Kidney (tissue), 14 donors: ENCODE results near the gene MYOZ3. TPM values are rescaled to one million over a fixed set of nuclear protein-coding genes. Genes with fewer than 3 reads are reported as not detected.

ENCODE experiments used
- DNase-seq, 5 donors: peaks; one replicate each; pipeline ENCODE4 v3.0.0-alpha.2; 2013 to 2020
- FAIRE-seq: peaks from 2 replicates; lab custom pipeline; 2012; peaks lifted over from hg19 to GRCh38; lab: Jason Lieb, UNC
- H3K27ac ChIP-seq, 2 donors: one replicate each; pipeline ENCODE4 v1.7.0; 2013; ENCODE audit warnings: low read depth in 2 of 2, low read length in 2 of 2, inconsistent platforms in 1 of 2
- H3K27me3 ChIP-seq: one replicate; pipeline ENCODE4 v1.7.1; 2013; ENCODE audit warnings: low read length, inconsistent platforms; ENCODE audit not compliant: control insufficient read depth, insufficient read depth
- H3K36me3 ChIP-seq, 3 donors: one replicate each; pipeline versions ENCODE4 v1.7.0 to v1.7.1; 2013; ENCODE audit warnings: low read length in 3 of 3, control low read depth in 1 of 3, inconsistent platforms in 1 of 3; ENCODE audit not compliant: insufficient read depth in 3 of 3, control insufficient read depth in 2 of 3
- H3K4me1 ChIP-seq, 3 donors: one replicate each; pipeline versions ENCODE4 v1.7.0 to v1.7.1; 2013; ENCODE audit warnings: low read length in 3 of 3, inconsistent platforms in 1 of 3, low read depth in 1 of 3; ENCODE audit not compliant: control insufficient read depth in 2 of 3, insufficient read depth in 2 of 3
- H3K4me3 ChIP-seq, 3 donors: one replicate each; pipeline versions ENCODE4 v1.7.0 to v1.8.1; 2013; ENCODE audit warnings: low read length in 3 of 3, control low read depth in 1 of 3, inconsistent platforms in 1 of 3
- H3K9ac ChIP-seq, 3 donors: one replicate each; pipeline versions ENCODE4 v1.7.0 to v1.7.1; 2013; ENCODE audit warnings: low read length in 3 of 3, control low read depth in 1 of 3, inconsistent platforms in 1 of 3
- H3K9me3 ChIP-seq, 3 donors: one replicate each; pipeline versions ENCODE4 v1.7.0 to v1.7.1; 2013; ENCODE audit warnings: low read length in 3 of 3, control low read depth in 1 of 3, inconsistent platforms in 1 of 3; ENCODE audit not compliant: control insufficient read depth in 2 of 3, insufficient read depth in 1 of 3
- CTCF ChIP-seq: IDR thresholded peaks from 3 replicates; pipeline ENCODE4 v1.5.1; 2012; ENCODE audit warnings: mild to moderate bottlenecking, moderate library complexity, borderline replicate concordance; ENCODE audit not compliant: insufficient read depth; ENCODE audit errors: extremely low read depth
- intact Hi-C: fragments of 100-400 bp; cut with DNase I; formaldehyde crosslinking; loops from one replicate; pipeline ENCODE4 v1.11.1; 2022
- polyA plus RNA-seq: library from polyadenylated mRNA; stranded (reverse); fragments of 350-450 nt; fragmentation: Illumina TruSeq; extraction: RNeasy Lipid Tissue Mini Kit (QIAGEN cat#74804); gene quantifications from one replicate; pipeline ENCODE4 v1.2.3, GENCODE V29; 2014; ENCODE audit warnings: low read depth, low replicate concordance; ENCODE audit not compliant: insufficient read depth
- total RNA-seq: library from RNA; stranded (reverse); fragmentation: NEBNext Ultra II Directional; extraction: Animal tissue kit (Norgen Biotek cat#: 25700); gene quantifications from one replicate; pipeline ENCODE4 v1.2.1, GENCODE V29; 2021
- donor health status: control.
- donor health status: control.
- donor health status: control.
- donor health status: control.
- donor health status: control.
- donor health status: DM: yes; HTN: yes; CAD: no.
- donor health status: Normal renal cell carcinoma (clear cell type).

MYOZ3 gene
- total and polyA plus RNA-seq, 2 donors from 2014 or later: 0.66 to 1.3 TPM

- Histone ChIP-seq H3K36me3 (peaks cover 0 to 12% (median 7%) of the 10 kb centered on the region in 3 donors), H3K9me3 (no peaks in the 10 kb centered on the region), H3K27ac (no peak overlapping the region), H3K9ac (no peak overlapping the region), H3K4me1 (peaks cover 0 to 12% (median 3%) of the 10 kb centered on the region in 3 donors), H3K4me3 (no peak overlapping the region), H3K27me3 (no peaks in the 10 kb centered on the region)
- intact Hi-C loops: loop anchor here (10.0 kb wide), 1 partner anchor 67 kb away; no protein-coding TSS in a partner anchor
- FAIRE-seq: no peak
- no peak for TF ChIP-seq CTCF
- DNase-seq: peak; percentile 46 to 75 (median 68)
These were observed 9.0 kb upstream of the MYOZ3 start for GRCh38 chr5:150651924-150652671.

- peak; percentile 20 for TF ChIP-seq CTCF
- Histone ChIP-seq H3K36me3 (peaks cover 0 to 10% (median 7%) of the 10 kb centered on the region in 3 donors), H3K4me3 (no peak overlapping the region), H3K9ac (no peak overlapping the region), H3K9me3 (no peaks in the 10 kb centered on the region), H3K4me1 (peaks cover 0 to 12% (median 8%) of the 10 kb centered on the region in 3 donors), H3K27me3 (no peaks in the 10 kb centered on the region), H3K27ac (no peak overlapping the region)
- intact Hi-C loops: loop anchor here (10.0 kb wide), 1 partner anchor 68 kb away; no protein-coding TSS in a partner anchor
- FAIRE-seq: no peak
- peak in 1 of 5 donors; percentile 33 for DNase-seq
These were observed 7.8 kb upstream of the MYOZ3 start for GRCh38 chr5:150653145-150653761.

GRCh38 chr5:150653762-150654556, 7.1 kb upstream of the MYOZ3 start:
- DNase-seq (peak in 1 of 5 donors; percentile 28), FAIRE-seq (no peak)
- intact Hi-C loops: loop anchor here (10.0 kb wide), 1 partner anchor 69 kb away; no protein-coding TSS in a partner anchor
- Histone ChIP-seq H3K27me3 (no peaks in the 10 kb centered on the region), H3K4me3 (no peak overlapping the region), H3K9me3 (no peaks in the 10 kb centered on the region), H3K4me1 (peaks cover 0 to 12% (median 5%) of the 10 kb centered on the region in 3 donors), H3K27ac (no peak overlapping the region), H3K9ac (no peak overlapping the region), H3K36me3 (peaks cover 0 to 7% (median 4%) of the 10 kb centered on the region in 3 donors)
- no peak for TF ChIP-seq CTCF
